NCI-H460 (cell line): ENCODE data around the gene NXN. TPM values are rescaled to one million over a fixed set of nuclear protein-coding genes. Genes with fewer than 3 reads are reported as not detected.
"Not testable (repeated sequence)": the region's sequence is repeated elsewhere in the genome, so short reads cannot be mapped to it uniquely, and the experiment has no call there.

Source experiments
- DNase-seq: peaks from one replicate; pipeline ENCODE4 v3.0.0-alpha.2; 2016; ENCODE audit warnings: low read depth; ENCODE audit errors: extremely low read depth
- total RNA-seq: library from RNA; depleted of rRNA; stranded (reverse); fragments of >200 nt; shearing (Covaris generic); gene quantifications from 2 replicates; pipeline ENCODE4 v1.2.3, GENCODE V29; 2014

NXN gene
- total RNA-seq, 1 experiment from 2014 or later: 12.3 TPM

DNA sequence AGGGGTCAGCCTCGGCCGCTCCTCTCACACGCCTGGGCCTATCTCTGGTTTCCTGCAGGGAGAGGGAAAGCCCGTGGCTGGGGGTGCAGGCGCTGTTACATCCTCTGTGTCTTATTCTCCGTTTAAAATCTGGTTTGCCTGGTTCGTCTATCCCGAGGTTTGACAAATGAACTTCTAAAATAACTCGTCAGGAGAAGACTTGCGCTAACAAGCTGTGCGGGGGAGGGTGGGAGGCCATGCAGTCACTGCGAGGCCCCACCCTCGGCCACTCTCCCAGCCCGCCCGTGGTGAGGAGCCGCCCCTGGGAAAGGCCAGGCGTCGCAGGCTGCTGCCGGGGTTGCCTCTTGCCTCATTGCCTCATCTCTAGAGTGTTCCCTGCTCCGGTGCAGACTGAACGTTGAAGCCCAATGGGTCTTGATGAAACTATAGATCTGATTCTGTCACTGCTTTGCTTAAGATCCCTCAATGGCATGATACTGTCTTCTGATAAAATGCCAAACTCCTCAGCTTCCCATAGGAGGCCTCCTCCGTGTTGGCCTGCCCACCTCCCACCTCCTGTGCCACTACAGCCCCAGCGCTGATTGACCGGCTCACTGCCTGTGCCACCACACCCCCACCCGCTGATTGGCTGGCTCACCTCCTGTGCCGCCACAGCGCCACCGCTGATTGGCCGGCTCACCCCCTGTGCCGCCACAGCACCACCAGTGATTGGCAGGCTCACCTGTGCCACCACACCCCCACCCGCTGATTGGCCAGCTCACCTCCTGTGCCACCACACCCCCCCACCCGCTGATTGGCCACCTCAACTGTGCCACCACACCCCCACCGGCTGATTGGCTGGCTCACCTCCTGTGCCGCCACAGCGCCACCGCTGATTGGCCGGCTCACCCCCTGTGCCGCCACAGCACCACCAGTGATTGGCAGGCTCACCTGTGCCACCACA, 189.4 kb downstream of the NXN start:
- not testable (repeated sequence) for DNase-seq

GRCh38 chr17:789160-789840, 190.3 kb downstream of the NXN start:
- no peak for DNase-seq

GRCh38 chr17:788551-788950, 191.0 kb downstream of the NXN start:
- no peak for DNase-seq

DNA sequence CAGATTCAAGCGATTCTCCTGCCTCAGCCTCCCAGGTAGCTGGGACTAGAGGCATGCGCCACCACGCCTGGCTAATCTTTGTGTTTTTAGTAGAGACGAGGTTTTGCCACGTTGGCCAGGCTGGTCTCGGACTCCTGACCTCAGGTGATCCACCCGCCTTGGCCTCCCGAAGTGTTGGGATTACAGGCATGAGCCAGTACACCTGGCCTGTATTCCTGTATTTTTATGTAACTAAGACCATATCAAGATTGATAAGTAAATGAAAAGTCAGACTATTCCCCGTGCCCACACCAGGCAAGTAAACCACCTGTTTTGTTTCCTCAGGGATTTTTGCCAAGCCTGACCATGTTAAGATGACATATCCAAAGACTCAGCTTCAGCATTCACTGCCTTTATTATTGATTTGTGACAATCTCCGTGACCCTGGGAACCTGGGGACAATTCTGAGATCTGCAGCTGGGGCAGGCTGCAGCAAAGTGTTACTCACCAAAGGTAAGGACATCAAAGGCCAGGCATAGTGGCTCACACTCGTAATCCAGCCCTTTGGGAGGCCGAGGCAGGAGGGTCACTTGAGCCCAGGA, 191.8 kb downstream of the NXN start:
- DNase-seq: no peak

GRCh38 chr17:785901-786300, 193.7 kb downstream of the NXN start:
- DNase-seq: not testable (repeated sequence)

- DNase-seq: no peak
These were observed 195.4 kb downstream of the NXN start for GRCh38 chr17:784143-784542.

GRCh38 chr17:781805-782731, 197.5 kb downstream of the NXN start, which contains the start of the genes GLOD4 and MRM3:
Gene GLOD4 (minus strand): TSS chr17:782280. CDS start chr17:782255, 25 bp downstream.
Gene MRM3 (plus strand): TSS chr17:782353. CDS start chr17:782379, 26 bp downstream.
- DNase-seq: peak; percentile 77

DNA sequence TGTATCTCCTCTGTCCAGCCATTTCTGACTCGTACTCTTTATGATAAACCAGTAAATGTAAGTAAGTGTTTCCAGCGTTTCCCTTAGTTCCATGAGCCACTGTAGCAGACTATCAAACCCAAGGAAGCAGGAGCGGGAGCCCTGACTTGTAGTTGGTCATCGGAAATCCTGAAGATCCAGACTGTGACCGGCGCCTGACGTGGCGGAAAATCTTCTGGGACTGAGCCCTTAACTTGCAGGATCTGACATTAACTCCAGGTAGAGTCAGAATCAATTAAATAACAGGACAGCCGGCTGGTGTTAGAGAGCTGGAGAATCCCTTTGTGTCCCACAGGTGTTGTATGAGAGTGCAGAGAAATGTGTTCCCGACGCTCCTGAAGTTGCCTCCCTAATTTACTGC, 201.5 kb downstream of the NXN start:
- no peak for DNase-seq

DNA sequence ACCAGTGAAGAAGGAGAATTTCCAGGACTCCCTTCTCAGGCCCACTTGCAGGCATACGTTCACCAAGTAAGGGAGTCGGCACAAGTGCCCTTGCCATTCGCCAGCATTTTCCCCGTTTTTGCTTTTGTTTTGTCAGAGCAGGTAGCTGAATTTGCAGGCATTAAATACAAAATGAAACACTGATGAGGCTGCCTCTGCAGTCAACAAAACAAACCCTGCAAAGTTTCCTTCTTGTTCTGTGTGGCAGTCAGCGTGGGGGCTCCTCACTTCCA, 205.3 kb downstream of the NXN start:
- no peak for DNase-seq

DNA sequence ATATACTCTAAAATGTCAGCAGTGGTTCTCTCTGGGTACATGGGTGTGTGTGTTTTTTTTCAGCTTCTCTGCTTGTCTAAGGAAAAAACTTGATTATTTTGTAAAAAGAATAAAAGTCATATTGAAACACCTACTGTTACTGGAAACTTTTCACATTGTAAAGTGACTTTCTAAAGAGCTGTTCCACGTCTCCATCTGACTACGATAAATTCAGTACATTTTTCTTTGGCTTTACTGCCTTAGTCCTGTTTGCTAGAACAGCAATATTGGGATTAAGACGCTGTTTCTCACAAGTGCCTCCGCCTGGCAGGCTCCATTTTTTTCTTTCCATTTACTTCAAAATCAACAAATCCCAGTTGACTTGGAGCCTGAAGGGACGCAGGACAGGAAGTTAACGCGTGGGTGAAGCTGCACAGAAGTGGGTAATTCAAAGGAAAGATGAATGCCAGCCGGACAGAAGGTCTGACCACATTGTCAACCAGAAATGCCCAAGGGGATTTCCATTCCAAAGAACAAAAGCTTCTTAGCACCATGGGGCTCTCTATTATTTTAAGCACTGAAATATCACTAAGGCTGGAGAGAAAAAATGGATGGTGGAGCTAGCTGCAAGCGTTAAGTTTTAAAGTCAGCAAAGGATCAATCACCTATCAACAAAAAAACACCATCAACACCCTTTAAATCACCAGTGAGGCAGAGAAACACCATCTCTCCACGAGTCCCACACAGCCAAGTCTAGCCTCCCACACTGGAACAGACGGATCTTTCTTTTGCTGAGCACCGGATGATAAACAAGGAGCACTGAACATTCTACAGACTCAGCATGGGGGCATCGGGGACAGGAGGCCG, 205.9 kb downstream of the NXN start:
- DNase-seq: no peak

GRCh38 chr17:773016-773415, 206.6 kb downstream of the NXN start:
- DNase-seq: no peak

- no peak for DNase-seq
These were observed 212.5 kb downstream of the NXN start for GRCh38 chr17:767076-767475.

- no peak for DNase-seq
These were observed 219.2 kb downstream of the NXN start for GRCh38 chr17:760371-760770.

DNA sequence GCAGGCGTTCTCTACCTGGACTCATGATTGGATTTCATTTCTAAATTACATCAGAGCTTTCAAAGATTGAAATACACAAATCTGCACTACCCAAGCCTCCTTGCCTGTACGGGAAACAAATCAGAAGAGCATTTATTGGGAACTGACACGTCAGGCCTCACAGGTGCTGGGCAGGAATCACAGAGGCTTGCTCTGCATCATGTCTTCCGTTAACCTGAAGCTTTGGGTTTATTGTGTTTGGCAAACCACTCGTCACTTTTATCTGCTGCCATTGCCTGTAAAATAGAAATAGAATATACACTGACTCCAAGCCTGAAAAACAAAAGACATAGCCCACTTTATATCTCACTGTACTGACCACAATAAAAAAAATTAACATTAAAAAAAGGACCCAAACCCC, 219.6 kb downstream of the NXN start:
- no peak for DNase-seq

DNA sequence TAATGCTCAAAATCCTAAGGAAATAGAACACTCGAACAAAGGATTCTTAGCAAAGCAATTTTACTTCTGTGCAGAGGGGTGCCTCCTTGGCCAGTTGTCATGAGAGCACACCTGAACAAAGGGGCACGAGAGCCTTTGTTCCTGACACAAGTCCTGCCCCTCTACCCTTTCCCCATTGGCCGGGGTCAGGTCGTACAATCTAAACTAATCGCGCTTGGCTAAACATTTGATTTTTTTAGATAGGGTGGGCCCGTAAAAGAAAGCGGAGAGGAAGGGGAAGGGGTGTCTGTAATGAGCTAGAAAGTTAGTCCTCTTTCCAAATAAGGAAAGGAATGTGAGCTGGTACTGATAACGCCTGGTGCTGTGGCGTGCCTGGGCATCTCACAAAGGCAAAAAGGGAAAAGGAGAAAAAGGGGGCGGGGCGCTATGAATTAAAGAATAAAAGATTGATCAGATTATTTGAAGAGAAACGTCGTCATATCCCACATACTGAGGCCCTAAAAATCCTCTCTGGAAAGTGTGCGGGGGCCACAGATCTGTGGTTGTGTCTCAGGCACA, 223.5 kb downstream of the NXN start:
- DNase-seq: not testable (repeated sequence)

DNA sequence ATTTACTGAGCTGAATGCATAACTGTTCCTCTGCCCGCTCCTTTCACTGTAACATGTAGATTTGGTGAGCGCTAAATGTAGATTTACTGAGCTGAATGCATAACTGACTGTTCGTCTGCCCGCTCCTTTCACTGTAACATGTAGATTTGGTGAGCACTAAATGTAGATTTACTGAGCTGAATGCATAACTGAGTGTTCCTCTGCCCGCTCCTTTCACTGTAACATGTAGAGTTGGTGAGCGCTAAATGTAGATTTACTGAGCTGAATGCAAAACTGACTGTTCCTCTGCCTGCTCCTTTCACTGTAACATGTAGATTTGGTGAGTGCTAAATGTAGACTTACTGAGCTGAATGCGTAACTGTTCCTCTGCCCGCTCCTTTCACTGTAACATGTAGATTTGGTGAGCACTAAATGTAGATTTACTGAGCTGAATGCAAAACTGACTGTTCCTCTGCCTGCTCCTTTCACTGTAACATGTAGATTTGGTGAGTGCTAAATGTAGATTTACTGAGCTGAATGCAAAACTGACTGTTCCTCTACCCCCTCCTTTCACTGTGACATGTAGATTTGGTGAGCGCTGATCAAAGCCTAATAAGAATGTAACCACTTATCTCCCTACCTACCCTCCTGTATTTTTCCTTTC, 224.1 kb downstream of the NXN start:
- not testable (repeated sequence) for DNase-seq

DNA sequence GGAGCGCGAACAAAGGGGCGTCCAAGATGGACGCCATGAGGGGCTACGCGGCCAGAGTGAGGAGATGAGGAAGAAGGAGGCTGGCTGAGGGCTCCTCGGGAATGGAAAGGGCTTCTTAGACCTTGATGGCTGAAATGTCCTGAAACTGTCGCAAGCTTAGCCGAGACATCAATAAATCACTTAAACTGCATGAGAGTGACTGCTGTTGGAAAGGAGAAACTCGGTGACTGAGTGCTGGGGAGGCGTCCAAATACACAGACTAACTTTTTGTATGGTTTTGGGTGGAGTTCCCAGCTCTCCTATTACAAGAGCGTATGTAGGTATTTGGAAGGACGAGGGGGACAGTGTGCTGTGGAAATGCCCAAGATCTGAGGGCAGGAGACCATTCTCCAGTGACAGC, 226.2 kb downstream of the NXN start:
- DNase-seq: no peak

GRCh38 chr17:752620-753219, 226.9 kb downstream of the NXN start:
- no peak for DNase-seq
